Right lobe of liver (tissue), 4 donors: ENCODE results near the gene APBB2.

Source experiments
- POLR2A ChIP-seq: fragments of 450-650 bp; IDR thresholded peaks from one replicate; pipeline ENCODE4 v1.6.1; 2017; ENCODE audit warnings: antibody characterized with exemption, mild to moderate bottlenecking
- TF ChIP-seq, protein P1 (sequence below), 4 donors: fragments of 200-600 bp in 3 of 4; fragments of 450-650 bp in 1 of 4; IDR thresholded peaks; one replicate each; pipeline versions ENCODE4 v1.5.1 to v1.8.0; 2016 to 2022; ENCODE audit warnings: antibody characterized with exemption in 4 of 4, mild to moderate bottlenecking in 2 of 4
- donor health status: DM: no; HTN: no; CAD: no.
- donor health status: DM: no; HTN: no; CAD: no.
- donor health status: DM: no; HTN: yes; CAD: no.

DNA sequence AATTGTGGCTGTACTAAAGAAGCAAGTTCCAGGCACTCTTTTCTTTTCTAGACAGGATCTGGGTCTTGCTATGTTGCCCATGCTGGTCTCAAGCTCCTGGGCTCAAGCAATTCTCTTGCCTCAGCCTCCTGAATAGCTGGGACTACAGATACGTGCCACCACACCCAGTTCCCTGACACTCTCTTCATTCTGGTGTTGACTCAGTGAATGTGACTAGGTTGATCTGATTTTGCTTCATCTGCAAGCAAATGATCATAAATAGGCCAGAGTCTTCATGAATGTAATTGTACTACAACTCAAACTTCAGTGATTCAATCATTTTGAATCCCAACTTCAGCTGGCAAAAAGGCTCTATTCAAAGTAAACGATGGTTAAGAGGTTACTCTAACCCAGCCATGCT is 78.5 kb downstream of the APBB2 start:
- TF ChIP-seq, protein P1, sequence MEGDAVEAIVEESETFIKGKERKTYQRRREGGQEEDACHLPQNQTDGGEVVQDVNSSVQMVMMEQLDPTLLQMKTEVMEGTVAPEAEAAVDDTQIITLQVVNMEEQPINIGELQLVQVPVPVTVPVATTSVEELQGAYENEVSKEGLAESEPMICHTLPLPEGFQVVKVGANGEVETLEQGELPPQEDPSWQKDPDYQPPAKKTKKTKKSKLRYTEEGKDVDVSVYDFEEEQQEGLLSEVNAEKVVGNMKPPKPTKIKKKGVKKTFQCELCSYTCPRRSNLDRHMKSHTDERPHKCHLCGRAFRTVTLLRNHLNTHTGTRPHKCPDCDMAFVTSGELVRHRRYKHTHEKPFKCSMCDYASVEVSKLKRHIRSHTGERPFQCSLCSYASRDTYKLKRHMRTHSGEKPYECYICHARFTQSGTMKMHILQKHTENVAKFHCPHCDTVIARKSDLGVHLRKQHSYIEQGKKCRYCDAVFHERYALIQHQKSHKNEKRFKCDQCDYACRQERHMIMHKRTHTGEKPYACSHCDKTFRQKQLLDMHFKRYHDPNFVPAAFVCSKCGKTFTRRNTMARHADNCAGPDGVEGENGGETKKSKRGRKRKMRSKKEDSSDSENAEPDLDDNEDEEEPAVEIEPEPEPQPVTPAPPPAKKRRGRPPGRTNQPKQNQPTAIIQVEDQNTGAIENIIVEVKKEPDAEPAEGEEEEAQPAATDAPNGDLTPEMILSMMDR (IDR thresholded peaks at IDR 0.05) = no peak
- no peak for TF ChIP-seq POLR2A
